GM21825 (cell line): ENCODE data around the gene HSFX3.
"Not testable (repeated sequence)": the region's sequence is repeated elsewhere in the genome, so short reads cannot be mapped to it uniquely, and the experiment has no call there.

ENCODE experiments used
- ATAC-seq: cut with Tn5 transposase; IDR thresholded peaks from one replicate; pipeline ENCODE4 v1.9.1; 2021; ENCODE audit warnings: mild to moderate bottlenecking, moderate library complexity; ENCODE audit not compliant: unreplicated experiment

The HSFX3 gene, protein sequence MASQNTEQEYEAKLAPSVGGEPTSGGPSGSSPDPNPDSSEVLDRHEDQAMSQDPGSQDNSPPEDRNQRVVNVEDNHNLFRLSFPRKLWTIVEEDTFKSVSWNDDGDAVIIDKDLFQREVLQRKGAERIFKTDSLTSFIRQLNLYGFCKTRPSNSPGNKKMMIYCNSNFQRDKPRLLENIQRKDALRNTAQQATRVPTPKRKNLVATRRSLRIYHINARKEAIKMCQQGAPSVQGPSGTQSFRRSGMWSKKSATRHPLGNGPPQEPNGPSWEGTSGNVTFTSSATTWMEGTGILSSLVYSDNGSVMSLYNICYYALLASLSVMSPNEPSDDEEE

DNA sequence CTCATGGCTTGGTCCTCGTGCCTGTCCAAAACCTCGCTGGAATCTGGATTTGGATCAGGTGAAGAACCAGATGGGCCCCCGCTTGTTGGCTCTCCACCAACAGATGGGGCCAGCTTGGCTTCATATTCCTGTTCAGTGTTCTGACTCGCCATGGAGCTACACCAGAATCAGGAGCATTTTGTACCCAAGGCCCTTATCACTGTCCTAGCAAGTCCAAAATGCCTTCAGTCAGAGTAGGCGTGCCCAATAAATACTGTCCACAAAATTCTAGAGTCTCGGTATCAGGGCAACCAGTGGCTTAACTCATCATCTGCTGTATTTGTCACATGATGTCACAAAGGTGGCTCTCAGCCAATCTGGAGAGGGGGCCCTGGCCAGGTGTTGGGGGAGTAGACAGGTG is at the start of gene HSFX3:
TSS of gene HSFX3 (minus strand) at position 224 of the 400 bp plus-strand sequence. CDS start at position 152, 72 bp downstream.
- ATAC-seq: not testable (repeated sequence)

DNA sequence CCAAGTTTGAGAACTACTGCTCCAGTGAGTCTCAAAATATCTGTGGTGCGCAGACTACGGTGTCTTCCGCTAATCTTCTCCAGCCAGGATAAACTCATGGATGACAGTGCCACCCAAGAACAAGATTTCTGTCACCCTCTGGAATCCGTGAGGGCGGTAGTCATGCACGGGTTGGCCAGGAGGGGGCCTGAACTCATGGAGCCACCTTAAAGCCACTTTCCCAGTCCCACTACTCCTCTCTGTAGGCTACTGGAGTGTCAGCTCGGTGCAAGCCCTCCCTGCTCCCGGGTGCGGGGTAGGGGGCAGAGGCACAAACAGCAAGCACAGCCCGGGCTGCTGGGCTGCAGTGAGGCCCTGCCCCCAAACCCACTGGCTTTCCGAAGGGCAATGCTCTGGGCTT is 48.9 kb upstream of the HSFX3 start:
- ATAC-seq: not testable (repeated sequence)

DNA sequence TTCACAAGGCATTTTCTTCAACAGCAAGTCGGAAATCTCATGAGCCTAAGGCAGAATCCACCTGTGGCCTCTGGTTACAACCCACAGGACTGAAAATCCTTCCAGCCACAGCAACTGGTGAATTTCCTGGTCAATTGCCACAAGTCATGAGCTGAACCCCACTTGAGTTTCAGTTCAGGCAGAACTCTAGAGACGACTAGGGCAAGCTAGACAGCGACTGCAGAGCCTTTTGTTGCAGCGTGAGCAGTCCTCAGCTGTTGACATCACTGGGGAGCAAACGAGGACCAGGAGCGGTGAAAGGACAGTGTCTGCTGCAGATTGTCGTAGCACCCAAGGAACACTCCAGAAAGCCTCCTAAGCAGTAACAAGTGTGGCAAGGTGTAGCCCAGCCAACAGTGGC is 46.2 kb upstream of the HSFX3 start:
- ATAC-seq: not testable (repeated sequence)

DNA sequence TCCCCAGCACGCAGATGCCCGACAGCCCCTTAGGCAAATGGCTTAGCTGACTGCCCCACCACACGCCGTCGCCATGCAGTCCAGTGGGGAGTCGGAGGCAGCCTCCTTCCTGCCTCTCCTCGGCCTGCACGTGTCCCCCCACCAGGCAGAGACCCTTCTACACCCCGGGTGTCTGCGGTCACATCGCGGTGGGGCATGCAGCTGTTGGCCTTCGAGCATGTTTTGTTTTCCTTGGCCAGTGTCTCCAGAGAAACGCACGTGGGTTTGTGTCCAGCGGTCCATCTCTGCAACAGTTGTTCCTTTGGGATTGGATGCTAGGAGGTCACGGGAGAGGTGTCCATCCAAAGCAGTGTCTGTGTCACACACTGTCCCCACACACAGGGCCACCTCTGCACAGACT is 45.5 kb upstream of the HSFX3 start, which contains the start of gene HSFX2:
TSS of gene HSFX2 (minus strand) at position 101 of the 400 bp plus-strand sequence. CDS start 614 bp downstream, outside the sequence.
- not testable (repeated sequence) for ATAC-seq

DNA sequence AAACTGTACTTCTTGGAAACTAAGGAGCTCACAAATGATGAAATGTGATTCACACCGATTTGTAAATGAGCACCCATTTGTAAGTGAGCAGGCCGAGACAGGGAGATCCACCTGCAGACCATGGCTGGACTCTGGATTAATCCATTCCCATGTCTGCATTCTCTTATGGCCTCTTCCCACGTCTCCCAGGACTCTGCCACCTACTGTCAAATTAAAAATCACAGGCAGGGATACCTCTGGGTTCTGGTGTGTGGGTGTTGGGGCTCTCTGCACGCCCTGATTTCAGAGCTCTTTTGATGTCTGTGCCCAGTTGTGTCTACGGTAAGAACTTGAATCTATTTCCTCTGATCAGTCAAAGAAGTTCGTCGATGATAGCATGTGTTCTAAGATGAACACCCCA is 41.3 kb upstream of the HSFX3 start:
- not testable (repeated sequence) for ATAC-seq

DNA sequence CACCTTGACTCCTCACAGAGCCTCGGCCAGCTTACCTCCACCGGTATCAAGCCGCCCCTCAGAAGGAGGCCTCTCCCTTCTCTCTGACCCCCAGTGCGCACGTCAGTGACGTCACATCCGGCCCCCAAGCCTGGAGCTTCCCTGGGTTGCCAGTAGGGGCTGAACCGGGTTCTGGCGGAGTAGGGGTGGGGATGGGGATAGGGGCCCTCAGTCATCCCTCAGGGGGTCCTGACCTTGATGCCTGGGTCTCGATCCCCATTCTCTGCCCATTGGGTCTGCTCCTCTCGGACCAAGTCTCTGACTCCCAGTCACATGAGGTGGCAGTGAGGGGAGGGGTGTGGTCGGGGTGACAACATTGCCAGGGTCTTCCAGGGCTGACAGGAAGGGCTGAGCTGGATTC is 37.6 kb upstream of the HSFX3 start, which contains the start of gene MAGEA9B:
TSS of gene MAGEA9B (minus strand) at position 101 of the 400 bp plus-strand sequence. CDS start 4,280 bp downstream, outside the sequence.
- ATAC-seq: not testable (repeated sequence)

DNA sequence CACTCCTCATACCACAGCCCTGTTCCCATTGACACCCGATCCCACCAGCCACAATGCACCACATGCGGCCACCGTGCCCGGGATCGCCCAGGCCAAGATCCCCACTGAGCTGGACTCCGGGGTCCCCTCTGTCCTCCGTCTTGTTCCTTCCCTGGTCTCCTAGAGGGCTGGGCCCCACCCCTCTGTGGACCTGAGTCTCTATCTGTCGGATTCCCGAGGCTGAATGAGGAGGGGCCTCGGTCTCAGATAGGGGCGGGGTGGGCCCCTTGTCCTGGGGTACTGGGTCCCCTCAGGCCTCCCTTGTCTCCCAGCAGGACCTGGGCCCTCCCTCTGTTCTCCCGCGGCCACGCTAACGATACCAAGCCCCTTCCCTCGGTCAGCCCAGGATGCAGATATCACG is 35.9 kb upstream of the HSFX3 start:
- ATAC-seq: not testable (repeated sequence)

DNA sequence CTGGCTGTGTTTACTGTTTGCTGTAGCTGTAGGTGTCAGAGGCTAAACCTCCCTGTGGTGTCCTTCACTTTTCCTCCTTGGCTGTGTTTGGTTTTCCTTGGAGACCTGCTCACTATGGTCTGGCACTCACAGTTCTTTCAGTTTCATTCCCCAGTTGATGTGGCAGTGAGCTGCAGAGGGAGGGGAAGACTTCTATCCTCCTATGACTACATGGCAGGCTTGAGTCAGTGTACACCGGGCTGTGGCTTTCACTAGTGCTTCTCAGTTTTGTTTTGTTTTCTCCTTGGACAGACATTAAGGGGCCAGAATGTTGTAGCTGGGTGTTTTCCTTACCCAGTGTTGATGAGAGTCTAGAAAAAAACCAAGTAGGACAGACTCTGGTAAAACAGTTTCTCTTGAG is 23.7 kb upstream of the HSFX3 start:
- peak; percentile 100 for ATAC-seq

DNA sequence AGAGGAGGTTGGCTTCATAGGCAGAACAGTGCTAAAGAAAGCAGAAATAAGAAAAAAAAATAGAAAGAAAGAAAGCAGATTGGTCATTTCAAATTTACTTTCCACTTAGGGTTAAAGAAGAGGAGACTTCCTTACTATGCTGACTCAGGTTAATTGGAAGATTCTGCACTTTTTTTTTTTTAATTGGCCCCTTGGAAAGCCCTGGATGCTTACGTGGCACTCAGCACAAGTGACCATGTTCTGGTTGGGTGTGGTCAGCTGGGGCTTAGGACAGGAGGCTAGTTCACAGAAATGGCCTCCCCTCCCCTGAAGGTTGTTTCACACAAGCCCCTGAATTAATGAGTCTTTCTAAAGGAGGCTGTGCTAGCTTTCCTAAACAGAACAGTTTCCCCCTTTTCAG is 23.0 kb upstream of the HSFX3 start:
- ATAC-seq: no peak

DNA sequence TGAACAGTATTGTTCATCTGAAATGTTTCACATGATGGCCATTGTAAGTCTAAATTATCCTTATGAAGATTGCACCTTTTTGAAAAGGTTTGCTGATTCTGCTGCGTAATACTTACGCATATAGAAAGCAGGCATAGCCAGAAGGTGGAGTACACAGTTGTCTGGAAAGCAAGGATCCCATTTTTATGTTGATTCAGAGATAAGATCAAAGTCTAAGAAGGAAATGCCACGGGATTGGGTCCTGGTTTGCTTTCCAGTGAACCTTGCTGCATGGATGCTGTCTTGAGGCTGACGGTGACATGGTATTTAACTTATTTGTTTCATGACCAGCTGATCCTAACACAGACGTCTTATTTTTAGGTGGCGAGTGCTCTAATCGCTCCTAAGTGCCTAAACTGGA is 22.0 kb upstream of the HSFX3 start:
- ATAC-seq: no peak

DNA sequence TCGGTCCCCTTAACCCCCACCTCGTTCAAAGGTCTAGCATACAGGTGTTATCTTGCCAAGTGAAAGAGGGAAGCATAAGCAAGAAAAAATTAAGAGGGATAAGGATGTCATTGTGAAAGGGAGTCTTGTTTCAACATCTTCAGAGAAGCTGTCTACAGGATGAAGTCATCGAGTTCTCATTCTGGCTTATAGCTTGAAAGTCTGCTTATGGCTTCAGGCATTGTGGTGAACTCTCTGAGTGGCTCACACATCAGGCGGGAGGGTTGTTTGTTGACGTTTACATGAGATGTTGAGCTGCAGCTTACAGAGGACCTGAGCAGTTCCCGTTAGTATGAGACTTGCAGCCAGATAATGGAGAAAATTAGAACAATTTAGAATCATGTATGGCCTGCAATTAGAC is 20.9 kb upstream of the HSFX3 start:
- no peak for ATAC-seq

DNA sequence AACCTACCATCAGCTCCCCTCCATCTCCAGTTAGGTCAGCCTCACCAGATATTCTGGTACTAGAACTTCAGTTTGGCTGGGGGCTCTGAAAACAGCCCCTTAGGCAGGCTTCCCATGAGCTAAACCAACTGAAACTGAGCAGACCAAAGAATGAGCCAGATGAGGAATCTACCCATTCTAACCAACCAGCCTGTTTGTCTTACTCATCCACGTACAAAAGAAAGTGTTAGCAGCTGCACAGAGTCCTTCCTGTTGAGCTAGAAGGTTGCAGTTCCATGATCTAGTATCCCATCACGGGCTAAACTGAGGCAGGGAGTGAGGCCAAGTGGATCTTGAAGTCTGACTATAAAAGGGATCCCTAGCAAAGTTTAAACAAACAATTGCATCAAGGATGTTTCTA is 20.0 kb upstream of the HSFX3 start:
- ATAC-seq: no peak

DNA sequence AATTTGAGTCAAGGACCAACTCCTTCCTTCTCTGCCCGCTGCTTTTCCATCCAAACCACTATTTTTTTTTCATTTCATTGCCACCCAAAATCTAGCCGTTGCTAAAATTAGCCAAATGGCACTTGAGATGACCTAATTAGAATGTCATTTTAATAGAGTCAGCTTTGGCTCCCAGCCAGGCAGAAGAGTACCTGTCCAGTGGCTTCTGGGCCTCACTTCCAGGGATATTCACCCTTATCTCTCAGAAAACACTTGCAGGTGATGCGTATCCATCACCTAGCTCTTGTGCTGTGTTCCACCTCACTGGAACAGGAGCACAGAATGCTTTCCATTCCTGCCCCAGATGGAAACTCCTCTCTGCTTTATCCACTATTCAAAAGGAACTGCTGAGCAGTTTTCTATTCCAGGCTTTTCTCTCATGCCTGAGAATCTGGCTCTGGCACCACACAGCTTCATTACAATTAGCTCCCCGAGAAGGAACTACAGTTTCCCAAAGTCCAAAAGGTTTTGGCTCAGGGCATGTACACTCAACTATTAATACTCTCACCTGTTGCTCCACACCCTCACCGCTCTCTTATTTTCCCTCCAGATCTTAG is 19.1 kb upstream of the HSFX3 start:
- no peak for ATAC-seq

DNA sequence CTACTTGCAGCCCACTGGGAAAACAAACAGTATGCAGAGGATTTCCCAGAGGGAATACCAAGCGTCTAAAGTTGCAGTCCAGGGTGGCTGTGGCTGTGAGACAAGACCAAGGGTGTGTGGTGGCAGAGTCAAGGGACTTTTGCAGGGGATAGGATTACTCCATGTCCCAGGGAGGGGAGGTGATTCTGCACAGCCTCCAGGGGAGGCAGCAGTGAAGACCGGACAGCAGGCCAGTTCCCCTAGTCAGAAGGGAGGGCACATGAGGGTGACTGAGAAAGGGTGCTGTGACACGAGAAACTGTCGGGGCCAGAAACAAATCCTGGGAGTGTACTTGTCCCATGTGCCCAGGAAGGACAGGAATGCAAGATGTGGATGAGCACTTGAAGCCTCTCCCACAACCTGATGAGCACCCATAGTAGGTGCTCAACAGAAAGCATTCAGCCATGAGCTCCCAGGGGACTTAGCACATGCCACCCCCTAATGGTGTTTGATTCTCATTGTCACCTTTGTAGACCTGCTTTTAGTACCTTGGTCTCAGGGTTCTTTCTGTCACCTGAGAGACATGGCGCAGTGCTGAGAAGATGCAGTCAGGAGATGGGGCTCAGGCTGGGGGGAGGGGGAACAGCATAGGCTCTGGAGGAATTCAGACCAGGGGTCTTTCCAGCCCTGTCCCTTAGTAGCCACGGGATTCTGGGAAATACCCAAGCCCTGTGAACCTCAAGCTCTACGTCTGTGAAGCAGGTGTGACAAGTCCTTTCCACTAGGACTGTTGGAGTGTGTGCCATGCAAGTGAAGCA is 18.1 kb upstream of the HSFX3 start:
- ATAC-seq: no peak

DNA sequence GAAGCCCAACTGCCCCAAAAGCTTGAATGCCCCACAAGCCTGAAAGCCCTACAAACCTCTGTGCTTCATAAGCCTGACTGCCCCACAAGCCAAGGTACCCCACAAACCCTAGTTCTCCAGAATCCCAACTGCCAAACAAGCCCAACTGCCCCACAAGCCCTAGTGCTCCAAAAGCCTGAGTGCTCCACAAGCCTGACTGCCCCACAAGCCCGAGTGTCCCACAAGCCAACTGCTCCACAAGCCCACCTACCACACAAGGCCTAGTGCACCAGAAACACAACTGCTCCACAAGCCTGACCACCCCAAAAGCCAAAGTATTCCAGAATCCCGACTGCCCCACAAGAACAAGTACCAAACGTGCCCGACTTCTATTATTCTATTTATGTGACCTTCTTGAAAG is 13.6 kb upstream of the HSFX3 start:
- no peak for ATAC-seq

DNA sequence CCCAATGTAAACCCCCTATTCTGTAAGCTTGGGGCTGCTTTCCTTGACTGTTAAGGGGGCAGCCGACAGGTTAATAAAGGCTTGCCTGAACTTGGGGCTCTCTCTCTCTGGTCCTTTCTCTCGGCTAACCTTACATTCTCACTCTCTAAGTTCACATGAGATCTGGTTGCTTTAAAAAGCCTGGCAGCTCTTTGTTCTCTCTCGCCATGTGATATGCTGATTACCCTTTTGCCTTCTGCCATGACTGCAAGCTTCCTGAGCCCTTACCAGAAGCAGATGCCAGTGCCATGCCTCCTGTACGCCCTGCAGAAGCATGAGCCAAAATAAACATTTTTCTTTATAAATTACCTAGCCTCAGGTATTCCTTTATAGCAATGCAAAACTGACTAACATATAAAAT is 5.5 kb upstream of the HSFX3 start:
- not testable (repeated sequence) for ATAC-seq

DNA sequence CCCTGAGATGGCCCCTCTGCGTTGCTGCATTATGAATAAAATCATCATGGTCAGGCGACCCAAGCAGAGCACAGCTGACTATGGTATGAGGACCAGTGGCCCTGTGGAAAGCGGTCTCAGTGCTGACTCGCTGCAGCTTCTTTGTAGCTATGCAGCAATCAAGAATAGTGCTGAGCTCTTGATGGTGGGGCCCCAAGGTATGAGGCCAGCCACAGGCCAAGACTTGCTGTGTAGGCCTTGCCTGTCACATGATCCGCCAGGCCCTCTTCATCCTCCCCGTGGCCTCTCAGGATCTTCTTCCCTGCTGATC is 2.2 kb upstream of the HSFX3 start:
- ATAC-seq: not testable (repeated sequence)

DNA sequence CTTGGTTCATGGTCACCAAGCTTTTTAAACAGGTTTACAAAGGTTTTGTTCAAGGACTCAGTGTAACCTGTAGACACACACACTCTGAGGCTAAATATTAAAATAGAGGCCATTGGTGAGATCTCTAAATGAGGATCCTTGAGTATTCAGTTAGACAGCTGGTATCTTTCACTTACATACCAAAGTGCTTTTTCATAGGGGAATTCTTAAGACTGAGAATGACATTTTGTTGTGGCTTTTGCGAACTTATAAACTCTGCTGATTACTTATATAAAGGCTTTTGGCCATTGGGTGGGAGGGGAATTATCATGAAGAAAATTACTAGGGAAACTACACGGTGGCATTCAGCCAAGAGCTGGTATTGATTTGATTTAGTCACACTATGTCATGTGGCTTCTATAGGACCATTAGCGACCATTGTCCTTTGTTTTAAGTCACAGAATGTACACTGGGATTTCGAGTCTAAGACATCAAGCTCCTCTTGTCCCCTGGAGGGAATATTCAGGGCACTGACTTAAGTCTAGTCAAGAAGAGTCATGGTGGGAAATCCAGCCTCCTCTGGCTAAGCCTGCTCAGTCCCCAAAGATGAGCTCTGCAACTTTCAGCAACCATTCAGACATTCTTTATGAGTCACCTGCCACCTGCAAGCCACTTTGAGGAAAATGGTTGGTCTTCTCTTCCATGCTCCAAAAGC is 1.7 kb upstream of the HSFX3 start:
- ATAC-seq: not testable (repeated sequence)

DNA sequence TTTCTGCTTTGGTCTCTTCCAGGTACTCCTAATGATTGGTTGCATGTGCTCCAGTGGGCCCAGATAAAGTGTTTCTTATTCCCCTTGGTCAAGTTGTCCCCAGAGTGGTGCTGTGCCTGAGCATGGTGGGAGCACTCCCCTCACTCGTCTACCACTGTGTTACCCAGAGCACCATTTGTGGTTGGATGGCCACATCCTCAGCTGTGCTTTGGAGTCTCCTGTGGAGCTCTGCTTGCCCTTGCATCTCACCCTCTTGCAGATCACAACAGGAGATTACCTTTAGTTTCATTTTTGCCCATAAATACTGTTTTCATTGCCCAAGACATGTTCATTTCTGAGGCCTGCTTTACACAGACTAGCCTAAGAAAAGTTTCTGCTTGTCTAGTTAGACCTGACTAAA is 730 bp upstream of the HSFX3 start:
- ATAC-seq: not testable (repeated sequence)

DNA sequence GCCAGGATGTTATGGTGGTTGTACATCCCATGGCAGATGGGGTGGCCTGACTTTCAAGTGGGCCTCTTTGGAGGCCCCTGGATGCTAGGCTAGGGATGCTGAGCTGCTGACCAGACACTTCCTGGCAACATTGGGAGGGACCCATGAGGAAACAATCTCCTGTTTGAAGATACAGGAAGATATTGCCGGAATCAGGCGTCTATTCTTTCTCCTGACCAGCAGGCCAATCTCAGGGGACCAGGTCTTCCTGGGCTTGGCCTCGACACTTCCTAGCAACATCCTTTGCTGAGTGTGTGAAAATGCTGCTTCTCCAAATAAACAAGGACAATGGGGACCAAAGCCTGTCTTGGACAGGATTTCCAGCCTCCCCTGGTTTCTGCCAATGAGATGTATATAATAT is 1.9 kb downstream of the HSFX3 start:
- ATAC-seq: not testable (repeated sequence)

DNA sequence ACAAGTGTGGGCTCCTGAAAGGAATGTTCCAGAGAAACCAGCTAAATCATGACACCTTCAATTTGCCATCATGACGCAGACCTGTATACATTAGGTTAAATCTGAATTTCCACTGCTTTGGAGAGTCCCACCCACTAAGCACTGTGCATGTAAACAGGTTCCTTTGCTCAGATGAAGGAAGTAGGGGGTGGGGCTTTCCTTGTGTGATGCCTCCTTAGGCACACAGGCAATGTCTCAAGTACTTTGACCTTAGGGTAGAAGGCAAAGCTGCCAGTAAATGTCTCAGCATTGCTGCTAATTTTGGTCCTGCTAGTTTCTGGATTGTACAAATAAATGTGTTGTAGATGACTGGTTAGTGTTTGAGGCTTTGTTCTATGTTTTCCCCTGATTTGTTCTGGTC is 2.8 kb downstream of the HSFX3 start:
- ATAC-seq: not testable (repeated sequence)
